Measurements from ENCODE around the gene KISS1R. TPM values are rescaled to one million over a fixed set of nuclear protein-coding genes. Genes with fewer than 3 reads are reported as not detected.

The KISS1R gene
- total RNA-seq, 4 donors from 2014 or later, result not detected

- no peaks in the 10 kb centered on the region for H3K36me3 ChIP-seq
- DNase-seq (ENCODE audit: low spot score in 2 of 2), result peak; percentile 55 to 59
- no peaks in the 10 kb centered on the region for H3K9me3 ChIP-seq
- H3K4me3 ChIP-seq, result peak overlapping the region; percentile 1 to 45 (median 30)
- WGBS, 2 donors, result 24 to 27% methylated on average over 3 to 21 of the region's 64 CpGs
- TF ChIP-seq EP300 (IDR thresholded peaks at IDR 0.05) (peak in 1 of 2 donors; percentile 14), POLR2A (IDR thresholded peaks at IDR 0.05) (no peak), CTCF (IDR thresholded peaks at IDR 0.05) (no peak)
- peaks cover 0 to 44% (median 15%) of the 10 kb centered on the region in 4 donors for H3K4me1 ChIP-seq
- peak overlapping the region; percentile 43 to 87 (median 78) for H3K27ac ChIP-seq
- no peaks in the 10 kb centered on the region for H3K27me3 ChIP-seq
Observed at GRCh38 chr19:940591-941291, 23.6 kb downstream of the KISS1R start.

GRCh38 chr19:941292-942132, 24.4 kb downstream of the KISS1R start:
- no peak for DNase-seq (ENCODE audit: low spot score in 2 of 2)
- Histone ChIP-seq H3K27me3 (no peaks in the 10 kb centered on the region), H3K27ac (peak overlapping the region; percentile 43 to 87 (median 78)), H3K4me1 (peaks cover 0 to 43% (median 15%) of the 10 kb centered on the region in 4 donors), H3K4me3 (peak overlapping the region; percentile 1 to 45 (median 30)), H3K36me3 (no peaks in the 10 kb centered on the region), H3K9me3 (no peaks in the 10 kb centered on the region)
- no peak for TF ChIP-seq CTCF (IDR thresholded peaks at IDR 0.05)
- TF ChIP-seq EP300 (IDR thresholded peaks at IDR 0.05), result no peak
- TF ChIP-seq POLR2A (IDR thresholded peaks at IDR 0.05), result no peak
- WGBS, 2 donors, result 51 to 61% methylated on average over 34 to 44 of the region's 45 CpGs

- 67 to 71% methylated on average over 10 to 28 of the region's 32 CpGs for WGBS, 2 donors
- TF ChIP-seq POLR2A (IDR thresholded peaks at IDR 0.05) (no peak), CTCF (IDR thresholded peaks at IDR 0.05) (no peak), EP300 (IDR thresholded peaks at IDR 0.05) (no peak)
- no peak for DNase-seq (ENCODE audit: low spot score in 2 of 2)
- Histone ChIP-seq H3K4me3 (no peak overlapping the region), H3K9me3 (no peaks in the 10 kb centered on the region), H3K27me3 (no peaks in the 10 kb centered on the region), H3K4me1 (peaks cover 0 to 43% (median 15%) of the 10 kb centered on the region in 4 donors), H3K27ac (no peak overlapping the region), H3K36me3 (no peaks in the 10 kb centered on the region)
Observed at GRCh38 chr19:942133-942645, 25.1 kb downstream of the KISS1R start.

GRCh38 chr19:943551-944170, 26.5 kb downstream of the KISS1R start:
- H3K36me3 ChIP-seq, result no peaks in the 10 kb centered on the region
- no peak overlapping the region for H3K27ac ChIP-seq
- no peaks in the 10 kb centered on the region for H3K27me3 ChIP-seq
- WGBS, 2 donors, result 94 to 96% methylated on average over 15 to 16 of the region's 17 CpGs
- no peaks in the 10 kb centered on the region for H3K9me3 ChIP-seq
- peaks cover 0 to 47% (median 15%) of the 10 kb centered on the region in 4 donors for H3K4me1 ChIP-seq
- no peak overlapping the region for H3K4me3 ChIP-seq
- no peak for DNase-seq (ENCODE audit: low spot score in 2 of 2)
- TF ChIP-seq POLR2A (IDR thresholded peaks at IDR 0.05), result no peak
- no peak for TF ChIP-seq CTCF (IDR thresholded peaks at IDR 0.05)
- no peak for TF ChIP-seq EP300 (IDR thresholded peaks at IDR 0.05)
